Measurements from ENCODE around the gene GABBR2. TPM values are rescaled to one million over a fixed set of nuclear protein-coding genes. Genes with fewer than 3 reads are reported as not detected.

The GABBR2 gene
- total and polyA plus RNA-seq, 2 donors = 0.04 to 0.53 TPM

GRCh38 chr9:98251551-98251950, 457.2 kb downstream of the GABBR2 start:
- H3K36me3 ChIP-seq (ENCODE audit: insufficient read depth) = no peaks in the 10 kb centered on the region
- peaks cover 3% of the 10 kb centered on the region for H3K4me1 ChIP-seq (ENCODE audit: insufficient read depth)
- no peak overlapping the region for H3K4me3 ChIP-seq (ENCODE audit: low read depth, low read length)
- DNase-seq (ENCODE audit: extremely low spot score) = no peak
- WGBS = 89% methylated on average over 9 of the region's 9 CpGs
- H3K27ac ChIP-seq (ENCODE audit: low read depth) = no peak overlapping the region

GRCh38 chr9:98249771-98250170, 459.0 kb downstream of the GABBR2 start:
- Histone ChIP-seq H3K27ac (ENCODE audit: low read depth) (no peak overlapping the region), H3K4me3 (ENCODE audit: low read depth, low read length) (no peak overlapping the region), H3K4me1 (ENCODE audit: insufficient read depth) (peaks cover 3% of the 10 kb centered on the region), H3K36me3 (ENCODE audit: insufficient read depth) (no peaks in the 10 kb centered on the region)
- no peak for DNase-seq (ENCODE audit: extremely low spot score)
- WGBS = 80% methylated on average over 2 of the region's 2 CpGs

- Histone ChIP-seq H3K4me1 (ENCODE audit: insufficient read depth) (peaks cover 3% of the 10 kb centered on the region), H3K36me3 (ENCODE audit: insufficient read depth) (no peaks in the 10 kb centered on the region), H3K27ac (ENCODE audit: low read depth) (peak overlapping the region; percentile 58), H3K4me3 (ENCODE audit: low read depth, low read length) (no peak overlapping the region)
- peak; percentile 66 for DNase-seq (ENCODE audit: extremely low spot score)
- WGBS = 61% methylated on average over 16 of the region's 16 CpGs
Observed at GRCh38 chr9:98248737-98249474, 459.8 kb downstream of the GABBR2 start.

- Histone ChIP-seq H3K27ac (ENCODE audit: low read depth) (peak overlapping the region; percentile 90), H3K4me1 (ENCODE audit: insufficient read depth) (peaks cover 3% of the 10 kb centered on the region), H3K36me3 (ENCODE audit: insufficient read depth) (no peaks in the 10 kb centered on the region), H3K4me3 (ENCODE audit: low read depth, low read length) (no peak overlapping the region)
- WGBS = 79% methylated on average over 8 of the region's 8 CpGs
- no peak for DNase-seq (ENCODE audit: extremely low spot score)
Observed at GRCh38 chr9:98247831-98248657, 460.7 kb downstream of the GABBR2 start.

DNA sequence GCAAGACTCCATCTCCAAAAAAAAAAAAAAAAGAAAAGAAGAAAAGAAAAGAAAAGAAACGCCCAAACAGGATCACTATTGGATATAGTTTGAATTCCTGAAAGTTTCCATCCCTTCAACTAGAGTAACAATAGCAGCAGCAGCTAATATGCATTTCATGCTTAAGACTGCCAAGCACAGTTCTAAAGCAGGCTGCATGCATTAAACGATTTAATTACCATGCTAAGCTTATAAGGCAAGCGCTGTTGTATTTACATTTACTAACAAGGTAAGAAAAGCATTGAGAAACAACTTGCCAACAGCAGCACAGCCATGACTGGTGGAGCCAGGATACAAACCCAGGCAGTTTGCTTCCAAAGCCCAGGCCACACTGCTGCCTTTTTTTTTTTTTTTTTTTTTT, 466.3 kb downstream of the GABBR2 start:
- WGBS = 85% methylated on average over 3 of the region's 3 CpGs
- DNase-seq (ENCODE audit: extremely low spot score) = no peak
- H3K4me3 ChIP-seq (ENCODE audit: low read depth, low read length) = no peak overlapping the region
- no peaks in the 10 kb centered on the region for H3K4me1 ChIP-seq (ENCODE audit: insufficient read depth)
- H3K27ac ChIP-seq (ENCODE audit: low read depth) = no peak overlapping the region
- H3K36me3 ChIP-seq (ENCODE audit: insufficient read depth) = no peaks in the 10 kb centered on the region

GRCh38 chr9:98241357-98242300, 467.1 kb downstream of the GABBR2 start:
- WGBS = 88% methylated on average over 8 of the region's 8 CpGs
- no peak overlapping the region for H3K4me3 ChIP-seq (ENCODE audit: low read depth, low read length)
- H3K4me1 ChIP-seq (ENCODE audit: insufficient read depth) = no peaks in the 10 kb centered on the region
- DNase-seq (ENCODE audit: extremely low spot score) = no peak
- H3K36me3 ChIP-seq (ENCODE audit: insufficient read depth) = no peaks in the 10 kb centered on the region
- H3K27ac ChIP-seq (ENCODE audit: low read depth) = no peak overlapping the region

DNA sequence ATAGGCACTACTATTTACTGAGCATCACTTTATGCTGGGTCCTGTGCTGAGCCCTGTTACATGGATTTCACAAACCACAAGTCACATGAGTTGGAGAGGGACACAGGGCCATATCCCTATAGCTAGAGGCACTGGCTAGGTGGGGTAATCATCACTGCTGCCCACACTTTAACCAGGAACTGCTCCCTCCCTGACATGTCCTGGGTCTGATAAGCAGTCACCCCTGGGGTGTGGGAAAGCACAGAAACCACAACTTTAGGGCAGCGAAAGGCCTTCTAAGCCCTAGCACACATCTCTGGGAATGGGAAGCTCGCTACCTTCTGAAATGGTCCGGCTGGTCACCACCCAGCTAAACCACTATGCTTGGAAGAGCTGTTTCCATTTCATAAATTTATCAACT, 468.3 kb downstream of the GABBR2 start:
- no peak for DNase-seq (ENCODE audit: extremely low spot score)
- H3K4me3 ChIP-seq (ENCODE audit: low read depth, low read length) = no peak overlapping the region
- WGBS = 96% methylated on average over 3 of the region's 3 CpGs
- H3K36me3 ChIP-seq (ENCODE audit: insufficient read depth) = no peaks in the 10 kb centered on the region
- no peaks in the 10 kb centered on the region for H3K4me1 ChIP-seq (ENCODE audit: insufficient read depth)
- no peak overlapping the region for H3K27ac ChIP-seq (ENCODE audit: low read depth)

Other genes starting within 250 kb of the GABBR2 start
- gene ANKS6, start 87.6 kb upstream of the GABBR2 start, total RNA-seq = 8.8 TPM
- gene ANKS6, start 87.6 kb upstream of the GABBR2 start, polyA plus RNA-seq = 18.3 TPM
- gene GALNT12, start 98.7 kb upstream of the GABBR2 start, total RNA-seq = 13.0 TPM
- 12.6 TPM for gene GALNT12, start 98.7 kb upstream of the GABBR2 start, polyA plus RNA-seq
- gene COL15A1, start 235.0 kb upstream of the GABBR2 start, total RNA-seq = 136 TPM
- gene COL15A1, start 235.0 kb upstream of the GABBR2 start, polyA plus RNA-seq = 42.0 TPM

All from urinary bladder (tissue), 4 donors.